ENCODE measurements around the gene MEGF11. TPM values are rescaled to one million over a fixed set of nuclear protein-coding genes. Genes with fewer than 3 reads are reported as not detected.

Gene MEGF11
- total RNA-seq, 2 donors from 2014 or later = not detected

GRCh38 chr15:66152650-66153049 lies 100.9 kb downstream of the MEGF11 start:
- Histone ChIP-seq H3K9me3 (no peaks in the 10 kb centered on the region), H3K4me3 (no peak overlapping the region), H3K27ac (no peak overlapping the region), H3K36me3 (no peaks in the 10 kb centered on the region), H3K4me1 (replicated peaks) (no peaks in the 10 kb centered on the region), H3K27me3 (replicated peaks; ENCODE audit: insufficient read depth) (peaks cover 5% of the 10 kb centered on the region)
- DNase-seq (ENCODE audit: low spot score) = no peak
- intact Hi-C loops (cut with DNase I) = no loop called here
- 97% methylated on average over 10 of the region's 10 CpGs for WGBS
- TF ChIP-seq POLR2AphosphoS5 (IDR thresholded peaks at IDR 0.05) (no peak), CTCF (IDR thresholded peaks at IDR 0.05) (no peak), POLR2A (IDR thresholded peaks at IDR 0.05) (no peak)

- WGBS = 63% methylated on average over 7 of the region's 7 CpGs
Observed at GRCh38 chr15:66151809-66152208, 101.7 kb downstream of the MEGF11 start.

GRCh38 chr15:66149871-66150270 lies 103.7 kb downstream of the MEGF11 start:
- no peaks in the 10 kb centered on the region for H3K9me3 ChIP-seq
- H3K27me3 ChIP-seq (replicated peaks; ENCODE audit: insufficient read depth) = peaks cover 5% of the 10 kb centered on the region
- no peaks in the 10 kb centered on the region for H3K36me3 ChIP-seq
- WGBS = 81% methylated on average over 9 of the region's 9 CpGs
- TF ChIP-seq POLR2A (IDR thresholded peaks at IDR 0.05) (no peak), CTCF (IDR thresholded peaks at IDR 0.05) (no peak), POLR2AphosphoS5 (IDR thresholded peaks at IDR 0.05) (no peak)
- no peak for DNase-seq (ENCODE audit: low spot score)
- H3K27ac ChIP-seq = no peak overlapping the region
- no peak overlapping the region for H3K4me3 ChIP-seq
- no peaks in the 10 kb centered on the region for H3K4me1 ChIP-seq (replicated peaks)
- intact Hi-C loops (cut with DNase I) = no loop called here

More at GRCh38 chr15:66151809-66152208, 101.7 kb downstream of the MEGF11 start:
- intact Hi-C loops (cut with DNase I) = no loop called here
- DNase-seq (ENCODE audit: low spot score) = no peak
- no peak for TF ChIP-seq POLR2AphosphoS5 (IDR thresholded peaks at IDR 0.05)
- TF ChIP-seq POLR2A (IDR thresholded peaks at IDR 0.05) = no peak
- TF ChIP-seq CTCF (IDR thresholded peaks at IDR 0.05) = no peak
- Histone ChIP-seq H3K4me3 (no peak overlapping the region), H3K9me3 (no peaks in the 10 kb centered on the region), H3K27me3 (replicated peaks; ENCODE audit: insufficient read depth) (peaks cover 5% of the 10 kb centered on the region), H3K27ac (no peak overlapping the region), H3K4me1 (replicated peaks) (no peaks in the 10 kb centered on the region), H3K36me3 (no peaks in the 10 kb centered on the region)

GRCh38 chr15:66148187-66148586 lies 105.4 kb downstream of the MEGF11 start:
- peaks cover 5% of the 10 kb centered on the region for H3K27me3 ChIP-seq (replicated peaks; ENCODE audit: insufficient read depth)
- intact Hi-C loops (cut with DNase I) = no loop called here
- H3K4me1 ChIP-seq (replicated peaks) = no peaks in the 10 kb centered on the region
- DNase-seq (ENCODE audit: low spot score) = no peak
- no peak overlapping the region for H3K4me3 ChIP-seq
- H3K9me3 ChIP-seq = no peaks in the 10 kb centered on the region
- WGBS = 69% methylated on average over 2 of the region's 2 CpGs
- no peaks in the 10 kb centered on the region for H3K36me3 ChIP-seq
- no peak overlapping the region for H3K27ac ChIP-seq
- TF ChIP-seq POLR2AphosphoS5 (IDR thresholded peaks at IDR 0.05) (no peak), CTCF (IDR thresholded peaks at IDR 0.05) (no peak), POLR2A (IDR thresholded peaks at IDR 0.05) (no peak)

- Histone ChIP-seq H3K36me3 (no peaks in the 10 kb centered on the region), H3K4me1 (replicated peaks) (no peaks in the 10 kb centered on the region), H3K9me3 (no peaks in the 10 kb centered on the region), H3K4me3 (no peak overlapping the region), H3K27me3 (replicated peaks; ENCODE audit: insufficient read depth) (peaks cover 5% of the 10 kb centered on the region), H3K27ac (no peak overlapping the region)
- no peak for DNase-seq (ENCODE audit: low spot score)
- TF ChIP-seq CTCF (IDR thresholded peaks at IDR 0.05) = no peak
- intact Hi-C loops (cut with DNase I) = no loop called here
- WGBS = 85% methylated on average over 3 of the region's 3 CpGs
Observed at GRCh38 chr15:66147440-66147839, 106.1 kb downstream of the MEGF11 start.
